ENCODE measurements around the gene HPSE2.

DNA sequence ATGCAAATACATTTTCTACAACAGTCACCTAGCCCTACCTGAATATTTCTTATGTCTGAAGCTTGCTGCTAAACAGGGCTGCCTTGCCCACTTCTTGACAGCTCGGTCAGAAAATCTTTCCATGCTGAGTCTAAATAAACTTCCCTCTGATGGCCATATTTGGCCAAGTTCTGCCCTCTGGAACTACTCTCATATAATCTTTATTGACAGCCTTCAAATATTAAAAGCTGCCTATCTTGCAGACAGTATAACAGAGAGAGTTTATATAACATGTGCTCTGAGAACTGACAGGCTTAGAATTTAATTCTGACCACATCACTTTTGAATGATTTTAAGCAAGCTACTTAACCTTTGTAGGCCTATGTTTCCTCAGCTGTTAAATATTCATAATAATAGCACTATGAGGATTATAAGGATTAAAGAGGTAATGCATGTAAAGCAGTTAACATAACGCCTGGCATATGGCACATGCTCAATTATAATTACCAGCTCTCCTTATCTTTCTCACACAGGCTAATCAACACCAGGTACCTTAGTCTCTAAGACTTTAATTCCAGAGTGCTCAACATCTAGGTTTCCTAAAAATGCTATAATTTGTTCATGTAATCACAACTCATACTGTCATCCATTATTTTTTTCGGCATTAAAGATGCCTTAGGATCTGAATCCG, 334.1 kb downstream of the HPSE2 start:
- TF ChIP-seq, protein P1, sequence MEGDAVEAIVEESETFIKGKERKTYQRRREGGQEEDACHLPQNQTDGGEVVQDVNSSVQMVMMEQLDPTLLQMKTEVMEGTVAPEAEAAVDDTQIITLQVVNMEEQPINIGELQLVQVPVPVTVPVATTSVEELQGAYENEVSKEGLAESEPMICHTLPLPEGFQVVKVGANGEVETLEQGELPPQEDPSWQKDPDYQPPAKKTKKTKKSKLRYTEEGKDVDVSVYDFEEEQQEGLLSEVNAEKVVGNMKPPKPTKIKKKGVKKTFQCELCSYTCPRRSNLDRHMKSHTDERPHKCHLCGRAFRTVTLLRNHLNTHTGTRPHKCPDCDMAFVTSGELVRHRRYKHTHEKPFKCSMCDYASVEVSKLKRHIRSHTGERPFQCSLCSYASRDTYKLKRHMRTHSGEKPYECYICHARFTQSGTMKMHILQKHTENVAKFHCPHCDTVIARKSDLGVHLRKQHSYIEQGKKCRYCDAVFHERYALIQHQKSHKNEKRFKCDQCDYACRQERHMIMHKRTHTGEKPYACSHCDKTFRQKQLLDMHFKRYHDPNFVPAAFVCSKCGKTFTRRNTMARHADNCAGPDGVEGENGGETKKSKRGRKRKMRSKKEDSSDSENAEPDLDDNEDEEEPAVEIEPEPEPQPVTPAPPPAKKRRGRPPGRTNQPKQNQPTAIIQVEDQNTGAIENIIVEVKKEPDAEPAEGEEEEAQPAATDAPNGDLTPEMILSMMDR (IDR thresholded peaks at IDR 0.05; ENCODE audit: insufficient read depth, low read length, poor library complexity, severe bottlenecking) = no peak
- no peak for TF ChIP-seq EZH2phosphoT487 (conservative IDR thresholded peaks at IDR 0.05; ENCODE audit: low read length)
